Fibroblast of lung (primary cell): ENCODE measurements around the gene SLC4A3.

Source experiments
- EZH2 ChIP-seq: IDR thresholded peaks from 2 replicates; pipeline ENCODE4 v1.5.1; 2012; ENCODE audit warnings: low read length, control low read depth, mild to moderate bottlenecking; ENCODE audit errors: missing control alignments
- TF ChIP-seq, protein P1 (sequence below), 2 donors: IDR thresholded peaks in 1 of 2; conservative IDR thresholded peaks in 1 of 2; 1 replicate in 1 of 2; 2 replicates in 1 of 2; pipeline ENCODE4 v1.5.1; 2011 to 2012; ENCODE audit warnings: low read length in 2 of 2, control low read depth in 1 of 2, inconsistent platforms in 1 of 2, low read depth in 1 of 2, mild to moderate bottlenecking in 1 of 2

DNA sequence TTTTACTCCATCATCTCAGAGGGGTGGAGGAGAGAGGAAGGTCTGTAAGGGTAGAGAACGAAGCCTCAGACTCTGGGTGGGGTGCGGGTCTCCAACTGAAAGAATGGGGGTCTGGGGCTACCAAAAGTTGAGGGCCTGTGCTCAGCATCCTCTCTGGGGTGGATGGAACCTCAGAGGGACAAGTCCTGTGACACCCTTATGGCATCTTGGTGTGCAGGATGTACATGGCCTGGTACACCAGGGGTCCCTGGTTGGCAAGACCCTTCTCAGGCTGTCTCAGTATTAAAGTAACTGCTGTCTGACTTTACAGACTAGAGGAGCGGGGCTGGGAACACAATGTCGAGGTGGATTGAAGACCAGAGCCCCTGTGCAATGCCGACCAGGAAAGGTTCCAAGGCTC lies 2.3 kb upstream of the SLC4A3 start:
- TF ChIP-seq EZH2: no peak
- TF ChIP-seq, protein P1, sequence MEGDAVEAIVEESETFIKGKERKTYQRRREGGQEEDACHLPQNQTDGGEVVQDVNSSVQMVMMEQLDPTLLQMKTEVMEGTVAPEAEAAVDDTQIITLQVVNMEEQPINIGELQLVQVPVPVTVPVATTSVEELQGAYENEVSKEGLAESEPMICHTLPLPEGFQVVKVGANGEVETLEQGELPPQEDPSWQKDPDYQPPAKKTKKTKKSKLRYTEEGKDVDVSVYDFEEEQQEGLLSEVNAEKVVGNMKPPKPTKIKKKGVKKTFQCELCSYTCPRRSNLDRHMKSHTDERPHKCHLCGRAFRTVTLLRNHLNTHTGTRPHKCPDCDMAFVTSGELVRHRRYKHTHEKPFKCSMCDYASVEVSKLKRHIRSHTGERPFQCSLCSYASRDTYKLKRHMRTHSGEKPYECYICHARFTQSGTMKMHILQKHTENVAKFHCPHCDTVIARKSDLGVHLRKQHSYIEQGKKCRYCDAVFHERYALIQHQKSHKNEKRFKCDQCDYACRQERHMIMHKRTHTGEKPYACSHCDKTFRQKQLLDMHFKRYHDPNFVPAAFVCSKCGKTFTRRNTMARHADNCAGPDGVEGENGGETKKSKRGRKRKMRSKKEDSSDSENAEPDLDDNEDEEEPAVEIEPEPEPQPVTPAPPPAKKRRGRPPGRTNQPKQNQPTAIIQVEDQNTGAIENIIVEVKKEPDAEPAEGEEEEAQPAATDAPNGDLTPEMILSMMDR (conservative IDR thresholded peaks at IDR 0.05 in 1 of 2, IDR thresholded peaks at IDR 0.05 in 1 of 2; ENCODE audit: low read depth in 1 of 2, low read length in 2 of 2): no peak
